ENCODE measurements around the gene TRAF3IP3. TPM values are rescaled to one million over a fixed set of nuclear protein-coding genes. Genes with fewer than 3 reads are reported as not detected.

Gene TRAF3IP3
- polyA plus RNA-seq, 1 of the 3 experiments (the other 2 are of a cell fraction) = 0.31 TPM

- no peaks in the 10 kb centered on the region for H4K20me1 ChIP-seq (ENCODE audit: insufficient read depth)
- H3K4me2 ChIP-seq = no peak overlapping the region
- H2AFZ ChIP-seq (ENCODE audit: low read depth) = no peak overlapping the region
- TF ChIP-seq YY1 (IDR thresholded peaks at IDR 0.05; ENCODE audit: low read depth) (no peak), CHD2 (IDR thresholded peaks at IDR 0.05; ENCODE audit: low read length, partially characterized antibody) (no peak), ELF1 (IDR thresholded peaks at IDR 0.05) (no peak), NFIC (IDR thresholded peaks at IDR 0.05; ENCODE audit: borderline replicate concordance) (no peak), ZBTB33 (IDR thresholded peaks at IDR 0.05; ENCODE audit: borderline replicate concordance, low read depth) (no peak), USF2 (IDR thresholded peaks at IDR 0.05; ENCODE audit: borderline replicate concordance, low read depth, low read length) (no peak), EZH2phosphoT487 (IDR thresholded peaks at IDR 0.05; ENCODE audit: borderline replicate concordance, low read depth) (no peak), POLR2AphosphoS5 (IDR thresholded peaks at IDR 0.05; ENCODE audit: low read depth, low read length) (no peak), TCF12 (IDR thresholded peaks at IDR 0.05) (no peak), JUND (IDR thresholded peaks at IDR 0.05) (no peak), FOXJ3 (CRISPR knock-in tag; IDR thresholded peaks at IDR 0.05) (no peak), MEF2A (IDR thresholded peaks at IDR 0.05; ENCODE audit: borderline replicate concordance, low read depth) (no peak), NRF1 (IDR thresholded peaks at IDR 0.05; ENCODE audit: low read depth, low read length) (no peak), RAD21 (IDR thresholded peaks at IDR 0.05; ENCODE audit: low read length) (no peak), TEAD4 (IDR thresholded peaks at IDR 0.05; ENCODE audit: borderline replicate concordance, insufficient read depth) (no peak)
- ChIA-PET CTCF (interaction anchor here (2.1 kb wide), 1 partner anchor 14 kb away, joined by 8 read pairs; no protein-coding TSS in a partner anchor), POLR2A (no interaction called here)
- DNase-seq = no peak
- H3K9ac ChIP-seq = no peak overlapping the region
- peaks cover 8 to 13% of the 10 kb centered on the region in 2 experiments for H3K4me1 ChIP-seq (ENCODE audit: control insufficient read depth in 1 of 2, insufficient read depth in 2 of 2, low read depth in 1 of 2, low read length in 1 of 2)
- no peaks in the 10 kb centered on the region for H3K9me2 ChIP-seq
- H3F3A ChIP-seq (replicated peaks; ENCODE audit: insufficient read depth) = peaks cover 6% of the 10 kb centered on the region
- no peak overlapping the region for H3K4me3 ChIP-seq (ENCODE audit: low read depth in 2 of 2, low read length in 1 of 2)
- H3K79me2 ChIP-seq (ENCODE audit: insufficient read depth) = no peaks in the 10 kb centered on the region
- no peaks in the 10 kb centered on the region for H3K27me3 ChIP-seq (ENCODE audit: insufficient read depth)
- WGBS (ENCODE audit: low lambda C conversion rate) = 58% methylated on average over 1 of the region's 1 CpG
- no peaks in the 10 kb centered on the region for H3K36me3 ChIP-seq (replicated peaks in 1 of 2; ENCODE audit: control insufficient read depth in 1 of 2, insufficient read depth in 2 of 2, low read length in 1 of 2)
- H3K27ac ChIP-seq (ENCODE audit: low read depth in 2 of 2, low read length in 1 of 2) = no peak overlapping the region
- no peaks in the 10 kb centered on the region for H3K9me3 ChIP-seq
Measured at GRCh38 chr1:209738270-209738669, 17.6 kb upstream of the TRAF3IP3 start.

GRCh38 chr1:209741193-209741592 lies 14.7 kb upstream of the TRAF3IP3 start:
- Histone ChIP-seq H3K4me2 (no peak overlapping the region), H3K4me1 (ENCODE audit: control insufficient read depth in 1 of 2, insufficient read depth in 2 of 2, low read depth in 1 of 2, low read length in 1 of 2) (peaks cover 8 to 20% of the 10 kb centered on the region in 2 experiments), H3K9ac (no peak overlapping the region), H2AFZ (ENCODE audit: low read depth) (no peak overlapping the region), H3K79me2 (ENCODE audit: insufficient read depth) (no peaks in the 10 kb centered on the region), H3K36me3 (replicated peaks in 1 of 2; ENCODE audit: control insufficient read depth in 1 of 2, insufficient read depth in 2 of 2, low read length in 1 of 2) (no peaks in the 10 kb centered on the region), H3K27ac (ENCODE audit: low read depth in 2 of 2, low read length in 1 of 2) (no peak overlapping the region; a peak in 1 of 4 replicates), H3K9me3 (no peaks in the 10 kb centered on the region), H3K27me3 (ENCODE audit: insufficient read depth) (no peaks in the 10 kb centered on the region), H4K20me1 (ENCODE audit: insufficient read depth) (no peaks in the 10 kb centered on the region), H3K9me2 (no peaks in the 10 kb centered on the region), H3F3A (replicated peaks; ENCODE audit: insufficient read depth) (peaks cover 9% of the 10 kb centered on the region), H3K4me3 (ENCODE audit: low read depth in 2 of 2, low read length in 1 of 2) (no peak overlapping the region)
- ChIA-PET POLR2A (no interaction called here), CTCF (no interaction called here)
- no peak for DNase-seq
- WGBS (ENCODE audit: low lambda C conversion rate) = 90% methylated on average over 3 of the region's 3 CpGs
- TF ChIP-seq NRF1 (IDR thresholded peaks at IDR 0.05; ENCODE audit: low read depth, low read length) (no peak), USF2 (IDR thresholded peaks at IDR 0.05; ENCODE audit: borderline replicate concordance, low read depth, low read length) (no peak), JUND (IDR thresholded peaks at IDR 0.05) (no peak), PBX3 (IDR thresholded peaks at IDR 0.05) (no peak), CTCF (IDR thresholded peaks at IDR 0.05) (no peak), POLR2AphosphoS5 (IDR thresholded peaks at IDR 0.05; ENCODE audit: low read depth, low read length) (no peak), SIN3A (IDR thresholded peaks at IDR 0.05; ENCODE audit: borderline replicate concordance, low read depth, low read length) (no peak), FOSL2 (IDR thresholded peaks at IDR 0.05; ENCODE audit: borderline replicate concordance, low read depth) (no peak), RXRA (IDR thresholded peaks at IDR 0.05; ENCODE audit: borderline replicate concordance, low read depth) (no peak)

All from SK-N-SH (cell line).